Measurements from ENCODE around the gene ZNF335.

DNA sequence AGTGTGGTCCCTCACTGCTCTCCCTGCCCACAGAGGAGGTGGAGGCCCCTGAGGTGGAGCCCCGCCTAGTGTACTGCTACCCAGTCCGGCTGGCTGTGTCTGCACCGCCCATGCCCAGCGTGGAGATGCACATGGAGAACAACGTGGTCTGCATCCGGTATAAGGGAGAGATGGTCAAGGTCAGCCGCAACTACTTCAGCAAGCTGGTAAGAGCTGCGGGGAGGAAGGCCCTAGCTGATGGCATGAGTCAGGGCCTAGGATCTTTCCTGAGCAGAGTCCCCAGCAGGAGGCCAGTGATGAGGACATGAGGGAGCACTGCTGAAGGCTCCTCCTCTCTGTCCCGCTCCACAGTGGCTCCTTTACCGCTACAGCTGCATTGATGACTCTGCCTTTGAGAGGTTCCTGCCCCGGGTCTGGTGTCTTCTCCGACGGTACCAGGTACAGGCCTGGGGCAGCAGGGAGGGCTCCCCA lies 26.3 kb downstream of the ZNF335 start:
- TF ChIP-seq, protein P1, sequence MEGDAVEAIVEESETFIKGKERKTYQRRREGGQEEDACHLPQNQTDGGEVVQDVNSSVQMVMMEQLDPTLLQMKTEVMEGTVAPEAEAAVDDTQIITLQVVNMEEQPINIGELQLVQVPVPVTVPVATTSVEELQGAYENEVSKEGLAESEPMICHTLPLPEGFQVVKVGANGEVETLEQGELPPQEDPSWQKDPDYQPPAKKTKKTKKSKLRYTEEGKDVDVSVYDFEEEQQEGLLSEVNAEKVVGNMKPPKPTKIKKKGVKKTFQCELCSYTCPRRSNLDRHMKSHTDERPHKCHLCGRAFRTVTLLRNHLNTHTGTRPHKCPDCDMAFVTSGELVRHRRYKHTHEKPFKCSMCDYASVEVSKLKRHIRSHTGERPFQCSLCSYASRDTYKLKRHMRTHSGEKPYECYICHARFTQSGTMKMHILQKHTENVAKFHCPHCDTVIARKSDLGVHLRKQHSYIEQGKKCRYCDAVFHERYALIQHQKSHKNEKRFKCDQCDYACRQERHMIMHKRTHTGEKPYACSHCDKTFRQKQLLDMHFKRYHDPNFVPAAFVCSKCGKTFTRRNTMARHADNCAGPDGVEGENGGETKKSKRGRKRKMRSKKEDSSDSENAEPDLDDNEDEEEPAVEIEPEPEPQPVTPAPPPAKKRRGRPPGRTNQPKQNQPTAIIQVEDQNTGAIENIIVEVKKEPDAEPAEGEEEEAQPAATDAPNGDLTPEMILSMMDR (IDR thresholded peaks at IDR 0.05; ENCODE audit: borderline replicate concordance, extremely low read depth, low read length, poor library complexity, severe bottlenecking), result no peak
- no peak for TF ChIP-seq EZH2 (IDR thresholded peaks at IDR 0.05; ENCODE audit: borderline replicate concordance, low read depth, low read length, severe bottlenecking)

Measured in DND-41 (cell line).